ENCODE results near the gene BRD4. TPM values are rescaled to one million over a fixed set of nuclear protein-coding genes. Genes with fewer than 3 reads are reported as not detected.
A peak's percentile ranks its signal among the peaks of the same experiment; 100 is the strongest.
"Not testable (repeated sequence)": the region's sequence is repeated elsewhere in the genome, so short reads cannot be mapped to it uniquely, and the experiment has no call there.

The BRD4 gene
- total RNA-seq, 2 experiments from 2014 or later = 94.5 to 103 TPM

GRCh38 chr19:15357906-15358305 lies 25.6 kb upstream of the BRD4 start:
- intact Hi-C loops (cut with micrococcal nuclease) = no loop called here
- H3K27ac Mint-ChIP-seq = no peak overlapping the region
- CTCF ChIA-PET = no interaction called here
- POLR2A ChIA-PET = interaction anchor here (0.6 kb wide), 3 partner anchors 11 to 862 kb away, joined by 3 to 5 read pairs (median 3); no protein-coding TSS in a partner anchor
- no peaks in the 10 kb centered on the region for H3K9me3 Mint-ChIP-seq
- H3K27me3 Mint-ChIP-seq = no peaks in the 10 kb centered on the region
- H3K36me3 Mint-ChIP-seq = peaks cover 51% of the 10 kb centered on the region
- DNase-seq = no peak
- peaks cover 5% of the 10 kb centered on the region for H3K4me1 Mint-ChIP-seq (ENCODE audit: low read depth)
- H3K4me3 Mint-ChIP-seq = no peak overlapping the region

- no peak for DNase-seq
- no peak overlapping the region for H3K27ac Mint-ChIP-seq
- intact Hi-C loops (cut with micrococcal nuclease) = no loop called here
- no peaks in the 10 kb centered on the region for H3K9me3 Mint-ChIP-seq
- H3K4me1 Mint-ChIP-seq (ENCODE audit: low read depth) = no peaks in the 10 kb centered on the region
- ChIA-PET CTCF (no interaction called here), POLR2A (no interaction called here)
- no peak overlapping the region for H3K4me3 Mint-ChIP-seq
- peaks cover 35% of the 10 kb centered on the region for H3K36me3 Mint-ChIP-seq
- no peaks in the 10 kb centered on the region for H3K27me3 Mint-ChIP-seq
Observed at GRCh38 chr19:15354566-15355296, 22.4 kb upstream of the BRD4 start.

GRCh38 chr19:15353908-15354307 lies 21.6 kb upstream of the BRD4 start:
- no peak overlapping the region for H3K4me3 Mint-ChIP-seq
- ChIA-PET POLR2A (no interaction called here), CTCF (no interaction called here)
- peaks cover 31% of the 10 kb centered on the region for H3K36me3 Mint-ChIP-seq
- no peaks in the 10 kb centered on the region for H3K4me1 Mint-ChIP-seq (ENCODE audit: low read depth)
- no peaks in the 10 kb centered on the region for H3K27me3 Mint-ChIP-seq
- H3K9me3 Mint-ChIP-seq = no peaks in the 10 kb centered on the region
- no peak for DNase-seq
- no peak overlapping the region for H3K27ac Mint-ChIP-seq
- intact Hi-C loops (cut with micrococcal nuclease) = no loop called here

GRCh38 chr19:15352535-15352934 lies 20.2 kb upstream of the BRD4 start:
- CTCF ChIA-PET = interaction anchor here (0.8 kb wide), 1 partner anchor 195 kb away, joined by 5 read pairs; no protein-coding TSS in a partner anchor
- H3K27ac Mint-ChIP-seq = not testable (repeated sequence)

GRCh38 chr19:15341328-15341727 lies 9.0 kb upstream of the BRD4 start:
- DNase-seq; intact Hi-C loops (cut with micrococcal nuclease); H3K4me1 Mint-ChIP-seq (ENCODE audit: low read depth); POLR2A ChIA-PET; CTCF ChIA-PET; H3K36me3 Mint-ChIP-seq; H3K27ac Mint-ChIP-seq; H3K27me3 Mint-ChIP-seq; H3K9me3 Mint-ChIP-seq; H3K4me3 Mint-ChIP-seq: not testable (repeated sequence)

More at GRCh38 chr19:15352535-15352934, 20.2 kb upstream of the BRD4 start:
- H3K4me1 Mint-ChIP-seq (ENCODE audit: low read depth); H3K27me3 Mint-ChIP-seq; DNase-seq; POLR2A ChIA-PET; H3K9me3 Mint-ChIP-seq; intact Hi-C loops (cut with micrococcal nuclease); H3K4me3 Mint-ChIP-seq: not testable (repeated sequence)
- H3K36me3 Mint-ChIP-seq = peaks cover 19% of the 10 kb centered on the region

GRCh38 chr19:15340086-15340485 lies 7.7 kb upstream of the BRD4 start:
- no peaks in the 10 kb centered on the region for H3K27me3 Mint-ChIP-seq
- intact Hi-C loops (cut with micrococcal nuclease) = no loop called here
- POLR2A ChIA-PET = no interaction called here
- DNase-seq = no peak
- H3K9me3 Mint-ChIP-seq = no peaks in the 10 kb centered on the region
- no peaks in the 10 kb centered on the region for H3K4me1 Mint-ChIP-seq (ENCODE audit: low read depth)
- H3K36me3 Mint-ChIP-seq = peaks cover 7% of the 10 kb centered on the region
- H3K27ac Mint-ChIP-seq = no peak overlapping the region
- CTCF ChIA-PET = interaction anchor here (1.0 kb wide), 1 partner anchor 57 kb away, joined by 3 read pairs; no protein-coding TSS in a partner anchor
- no peak overlapping the region for H3K4me3 Mint-ChIP-seq

GRCh38 chr19:15337202-15337601 lies 4.9 kb upstream of the BRD4 start:
- DNase-seq = no peak
- intact Hi-C loops (cut with micrococcal nuclease) = no loop called here
- peaks cover 8% of the 10 kb centered on the region for H3K4me1 Mint-ChIP-seq (ENCODE audit: low read depth)
- no peak overlapping the region for H3K27ac Mint-ChIP-seq
- H3K36me3 Mint-ChIP-seq = peaks cover 1% of the 10 kb centered on the region
- POLR2A ChIA-PET = interaction anchor here (0.7 to 1.2 kb wide), 2 partner anchors 34 to 53 kb away, joined by 3 to 4 read pairs; no protein-coding TSS in a partner anchor
- H3K9me3 Mint-ChIP-seq = no peaks in the 10 kb centered on the region
- CTCF ChIA-PET = interaction anchor here (0.7 kb wide), 1 partner anchor 51 kb away, joined by 3 read pairs; no protein-coding TSS in a partner anchor
- H3K27me3 Mint-ChIP-seq = no peaks in the 10 kb centered on the region
- H3K4me3 Mint-ChIP-seq = no peak overlapping the region

GRCh38 chr19:15335992-15336391 lies 3.7 kb upstream of the BRD4 start:
- H3K4me1 Mint-ChIP-seq (ENCODE audit: low read depth); H3K9me3 Mint-ChIP-seq; H3K4me3 Mint-ChIP-seq; H3K36me3 Mint-ChIP-seq; DNase-seq; H3K27ac Mint-ChIP-seq; H3K27me3 Mint-ChIP-seq; POLR2A ChIA-PET; CTCF ChIA-PET: not testable (repeated sequence)
- intact Hi-C loops (cut with micrococcal nuclease) = loop anchor here (2.0 kb wide), 1 partner anchor 43 kb away; the partner anchor contains the start of gene AKAP8

GRCh38 chr19:15331419-15332310 lies 674 bp downstream of the BRD4 start:
- peaks cover 16% of the 10 kb centered on the region for H3K36me3 Mint-ChIP-seq
- peak overlapping the region; percentile 94 for H3K27ac Mint-ChIP-seq
- H3K4me1 Mint-ChIP-seq (ENCODE audit: low read depth) = peaks cover 52% of the 10 kb centered on the region
- H3K9me3 Mint-ChIP-seq = no peaks in the 10 kb centered on the region
- POLR2A ChIA-PET = interaction anchor here (1.1 to 4.9 kb wide), 8 partner anchors 14 to 132 kb away, joined by 3 to 23 read pairs (median 14); partner anchors contain the start of genes AKAP8 and AKAP8L
- H3K27me3 Mint-ChIP-seq = no peaks in the 10 kb centered on the region
- intact Hi-C loops (cut with micrococcal nuclease) = loop anchor here (2.0 kb wide), 1 partner anchor 49 kb away; no protein-coding TSS in a partner anchor
- CTCF ChIA-PET = interaction anchor here (0.6 to 1.3 kb wide), 3 partner anchors 39 to 214 kb away, joined by 3 read pairs; no protein-coding TSS in a partner anchor
- H3K4me3 Mint-ChIP-seq = peak overlapping the region; percentile 97
- DNase-seq = peak; percentile 67

- CTCF ChIA-PET = interaction anchor here (1.0 kb wide), 1 partner anchor 48 kb away, joined by 3 read pairs; no protein-coding TSS in a partner anchor
- Mint-ChIP-seq H3K4me1 (ENCODE audit: low read depth) (peaks cover 58% of the 10 kb centered on the region), H3K36me3 (peaks cover 16% of the 10 kb centered on the region), H3K4me3 (peak overlapping the region; percentile 97), H3K9me3 (no peaks in the 10 kb centered on the region), H3K27ac (peak overlapping the region; percentile 94), H3K27me3 (no peaks in the 10 kb centered on the region)
- intact Hi-C loops (cut with micrococcal nuclease) = loop anchor here (2.0 kb wide), 1 partner anchor 48 kb away; no protein-coding TSS in a partner anchor
- POLR2A ChIA-PET = interaction anchor here (1.4 to 4.9 kb wide), 2 partner anchors 14 to 48 kb away, joined by 5 to 20 read pairs; partner anchors contain the start of gene AKAP8
- no peak for DNase-seq
Observed at GRCh38 chr19:15330801-15331418, 1.4 kb downstream of the BRD4 start.

- no peak overlapping the region for H3K27ac Mint-ChIP-seq
- intact Hi-C loops (cut with micrococcal nuclease) = no loop called here
- DNase-seq = no peak
- H3K9me3 Mint-ChIP-seq = no peaks in the 10 kb centered on the region
- ChIA-PET POLR2A (no interaction called here), CTCF (no interaction called here)
- no peaks in the 10 kb centered on the region for H3K27me3 Mint-ChIP-seq
- no peak overlapping the region for H3K4me3 Mint-ChIP-seq
- H3K4me1 Mint-ChIP-seq (ENCODE audit: low read depth) = peaks cover 77% of the 10 kb centered on the region
- peaks cover 16% of the 10 kb centered on the region for H3K36me3 Mint-ChIP-seq
Observed at GRCh38 chr19:15328312-15328711, 4.0 kb downstream of the BRD4 start.

All from activated CD4-positive, alpha-beta memory T cell treated with anti-CD3 and anti-CD28 coated beads for 36 hours (primary cell).